K562 (cell line): Measurements from ENCODE around the gene CDKN2AIP. TPM values are rescaled to one million over a fixed set of nuclear protein-coding genes. Genes with fewer than 3 reads are reported as not detected.
A peak's percentile ranks its signal among the peaks of the same experiment; 100 is the strongest.

Experiments used
- ATAC-seq: fragments of 200-7000 bp; cut with Tn5 transposase; 3 replicates; pipeline ENCODE4 v1.9.1; 2020; ENCODE audit warnings: moderate library complexity
- BruUV-seq: library from RNA; stranded (reverse); fragments of 400-500 nt; replicated peaks from 2 replicates; lab custom pipeline; 2021; lab: Mats Ljungman, UMichigan
- CTCF ChIA-PET: fragments of 300-600 bp; formaldehyde crosslinking; extraction: SDS; loops from one replicate; lab custom pipeline; 2021; ENCODE audit warnings: low intra/inter-chr PET ratio; lab: Yijun Ruan, JAX
- POLR2A ChIA-PET: fragments of 300-600, 350-650 bp; sonication (Branson Sonifier 250); formaldehyde crosslinking; extraction: SDS; loops from one replicate; lab custom pipeline; 2021; ENCODE audit warnings: antibody characterized with exemption, inconsistent platforms; lab: Yijun Ruan, JAX
- DNase-seq, 4 experiments: peaks; one replicate each; pipeline versions ENCODE4 v3.0.0 to v3.0.0-alpha.2; 2011 to 2018; ENCODE audit warnings: low spot score in 3 of 4, mixed read lengths in 3 of 4; ENCODE audit errors: extremely low read depth in 1 of 4
- FAIRE-seq: peaks from 2 replicates; lab custom pipeline; 2011; peaks lifted over from hg19 to GRCh38; lab: Jason Lieb, UNC
- H2AFZ ChIP-seq: 2 replicates; pipeline ENCODE4 v1.6.0; 2011; ENCODE audit warnings: low read depth, low read length, control low read depth, inconsistent platforms
- H3K27ac ChIP-seq: fragments of 200-600 bp; 3 replicates; pipeline ENCODE4 v1.8.0; 2011; ENCODE audit warnings: low read depth, mild to moderate bottlenecking, control low read depth, inconsistent platforms, low read length, moderate library complexity, mixed read lengths; ENCODE audit errors: extremely low read depth
- H3K27me3 ChIP-seq, 2 experiments: fragments of 300-600 bp in 1 of 2; 2 replicates in 1 of 2; 3 replicates in 1 of 2; pipeline versions ENCODE4 v1.6.0 to v1.8.0; 2011; ENCODE audit warnings: inconsistent platforms in 2 of 2, low read length in 2 of 2, mild to moderate bottlenecking in 1 of 2, mixed read lengths in 1 of 2, moderate library complexity in 1 of 2; ENCODE audit not compliant: control insufficient read depth in 2 of 2, insufficient read depth in 2 of 2
- H3K36me3 ChIP-seq: fragments of 300-600 bp; 3 replicates; pipeline ENCODE4 v1.8.0; 2011; ENCODE audit warnings: mild to moderate bottlenecking, low read length, inconsistent platforms; ENCODE audit not compliant: control insufficient read depth, insufficient read depth
- H3K4me1 ChIP-seq, 2 experiments: fragments of 200-600 bp in 1 of 2; replicated peaks in 1 of 2; 2 replicates in 1 of 2; 3 replicates in 1 of 2; pipeline versions ENCODE4 v1.5.1 to v1.8.0; 2011; ENCODE audit warnings: inconsistent platforms in 2 of 2, low read length in 2 of 2, mild to moderate bottlenecking in 1 of 2, mixed read lengths in 1 of 2, moderate library complexity in 1 of 2; ENCODE audit not compliant: control insufficient read depth in 2 of 2, insufficient read depth in 2 of 2
- H3K4me2 ChIP-seq: 2 replicates; pipeline ENCODE4 v1.6.1; 2011; ENCODE audit warnings: low read length, control low read depth, inconsistent platforms, mixed read lengths; ENCODE audit not compliant: insufficient read depth
- H3K4me3 ChIP-seq: fragments of 200-600 bp; sonication (generic), shearing (Covaris generic); 2 replicates; pipeline ENCODE4 v1.5.1; 2016; ENCODE audit warnings: control low read depth, inconsistent platforms
- H3K79me2 ChIP-seq: fragments of 200-600 bp; 3 replicates; pipeline ENCODE4 v1.8.0; 2011; ENCODE audit warnings: low read length, inconsistent platforms; ENCODE audit not compliant: control insufficient read depth, insufficient read depth
- H3K9ac ChIP-seq, 2 experiments: 2 replicates each; pipeline versions ENCODE4 v1.6.0 to v1.6.1; 2011; ENCODE audit warnings: low read depth in 2 of 2, low read length in 2 of 2, control low read depth in 1 of 2, inconsistent platforms in 1 of 2, mild to moderate bottlenecking in 1 of 2, mixed read lengths in 1 of 2; ENCODE audit not compliant: insufficient read depth in 1 of 2
- H3K9me1 ChIP-seq: one replicate; pipeline ENCODE4 v1.6.0; 2011; ENCODE audit warnings: inconsistent platforms, mild to moderate bottlenecking, low read length, moderate library complexity; ENCODE audit not compliant: control insufficient read depth, insufficient read depth
- H3K9me3 ChIP-seq: replicated peaks from 2 replicates; pipeline ENCODE4 v1.5.1; 2011; ENCODE audit warnings: low read depth, low read length, inconsistent platforms; ENCODE audit not compliant: control insufficient read depth, insufficient read depth
- H4K20me1 ChIP-seq: replicated peaks from 2 replicates; pipeline ENCODE4 v1.6.1; 2011; ENCODE audit warnings: low read length, inconsistent platforms, mixed read lengths; ENCODE audit not compliant: control insufficient read depth, insufficient read depth
- ATF7 ChIP-seq: fragments of 450-650 bp; IDR thresholded peaks from 2 replicates; pipeline ENCODE4 v1.7.1; 2014; ENCODE audit warnings: mild to moderate bottlenecking, moderate library complexity
- CREB1 ChIP-seq, 2 experiments: sonication (generic) in 1 of 2; formaldehyde crosslinking in 1 of 2; IDR thresholded peaks; 2 replicates each; pipeline versions ENCODE4 v1.6.1 to v1.8.0; 2012 to 2022; ENCODE audit warnings: inconsistent platforms in 1 of 2, mild to moderate bottlenecking in 1 of 2, missing genetic modification reagents in 1 of 2, moderate library complexity in 1 of 2
- CREM ChIP-seq: IDR thresholded peaks from 2 replicates; pipeline ENCODE4 v1.6.1; 2014; ENCODE audit warnings: antibody characterized with exemption, low read depth
- ETV6 ChIP-seq, 3 experiments: fragments of 150-350 bp in 1 of 3; sonication (generic) in 1 of 3; formaldehyde crosslinking in 1 of 3; IDR thresholded peaks; 2 replicates each; pipeline versions ENCODE4 v1.6.1 to v1.8.0; 2014 to 2022; ENCODE audit warnings: borderline replicate concordance in 2 of 3, low read depth in 2 of 3, antibody characterized with exemption in 1 of 3, low read length in 1 of 3, mild to moderate bottlenecking in 1 of 3, missing genetic modification reagents in 1 of 3
- FOXK2 ChIP-seq, 2 experiments: fragments of 450-650 bp; IDR thresholded peaks in 1 of 2; conservative IDR thresholded peaks in 1 of 2; 2 replicates each; pipeline ENCODE4 v1.6.1; 2016; ENCODE audit warnings: low read depth in 2 of 2, mild to moderate bottlenecking in 1 of 2
- KLF16 ChIP-seq: IDR thresholded peaks from 2 replicates; pipeline ENCODE4 v1.6.1; 2016; ENCODE audit warnings: antibody characterized with exemption
- MTA3 ChIP-seq: fragments of 450-650 bp; formaldehyde crosslinking; IDR thresholded peaks from 2 replicates; pipeline ENCODE4 v1.6.1; 2017; ENCODE audit warnings: mild to moderate bottlenecking, borderline replicate concordance
- PURB ChIP-seq: sonication (generic); formaldehyde crosslinking; IDR thresholded peaks from 2 replicates; pipeline ENCODE4 v1.9.0; 2021; ENCODE audit warnings: low read depth, mild to moderate bottlenecking, missing genetic modification reagents
- TAL1 ChIP-seq: fragments of 450-650 bp; IDR thresholded peaks from 2 replicates; pipeline ENCODE4 v1.6.1; 2016; ENCODE audit warnings: mild to moderate bottlenecking
- ZBTB8A ChIP-seq: fragments of 450-650 bp; IDR thresholded peaks from 2 replicates; pipeline ENCODE4 v1.6.1; 2018; ENCODE audit warnings: mild to moderate bottlenecking, moderate library complexity; ENCODE audit not compliant: partially characterized antibody
- ZKSCAN8 ChIP-seq: fragments of 200-800 bp; sonication (Bioruptor generic); IDR thresholded peaks from 2 replicates; pipeline ENCODE4 v1.6.1; 2016; ENCODE audit warnings: missing genetic modification characterization, missing compliant biosample characterization
- ZNF146 ChIP-seq: IDR thresholded peaks from one replicate; pipeline ENCODE4 v1.6.1; 2018; ENCODE audit warnings: missing compliant biosample characterization; ENCODE audit not compliant: unreplicated experiment
- WGBS: fragments of 100-300 bp; shearing (Covaris generic); methylation state at CpG from one replicate; pipeline ENCODE4 v1.1.6; 2016; ENCODE audit warnings: low coverage, mixed read lengths; ENCODE audit not compliant: insufficient coverage; ENCODE audit errors: missing lambda C conversion rate; 5-methylcytosine and 5-hydroxymethylcytosine counted together
- in situ Hi-C: fragments of 300-500 bp; cut with MboI; formaldehyde crosslinking; loops from 4 replicates; pipeline ENCODE4 v1.15.0; 2018; ENCODE audit warnings: inconsistent platforms, mixed read lengths
- intact Hi-C: fragments of 100-400 bp; cut with micrococcal nuclease; formaldehyde crosslinking; loops from 2 replicates; pipeline ENCODE4 v1.14.2; 2022
- polyA plus RNA-seq, 8 experiments: library from polyadenylated mRNA; depleted of rRNA in 4 of 8; stranded (reverse) in 5 of 8; unstranded in 3 of 8; fragments of >200 nt; fragmentation: Nextera tagmentation in 2 of 8; fragmentation: Illumina TruSeq in 1 of 8; extraction: Ambion mirVana in 2 of 8; extraction: Trizol in 1 of 8; gene quantifications; 2 replicates each; pipeline versions ENCODE4 v1.2.1 to v1.2.3, GENCODE V29; 2011 to 2014; ENCODE audit warnings: inconsistent platforms in 1 of 8, missing spikeins in 1 of 8
- total RNA-seq, 7 experiments: library from RNA; depleted of rRNA in 6 of 7; stranded (reverse); fragments of >200 nt in 6 of 7; fragmentation: Illumina TruSeq in 2 of 7; extraction: Trizol in 2 of 7; gene quantifications; 2 replicates each; pipeline versions ENCODE4 v1.2.1 to v1.2.3, GENCODE V29; 2011 to 2021; ENCODE audit warnings: low replicate concordance in 1 of 7
- TF ChIP-seq, protein P1 (sequence below), 2 experiments: fragments of 200-800 bp in 1 of 2; sonication (Bioruptor generic) in 1 of 2; sonication (generic) in 1 of 2; formaldehyde crosslinking in 1 of 2; IDR thresholded peaks in 1 of 2; conservative IDR thresholded peaks in 1 of 2; 2 replicates each; pipeline versions ENCODE4 v1.5.0 to v1.6.1; 2016 to 2020; ENCODE audit warnings: missing compliant biosample characterization in 1 of 2, missing genetic modification characterization in 1 of 2, missing genetic modification reagents in 1 of 2
- TF ChIP-seq, protein P2 (sequence below), 2 experiments: fragments of 450-650 bp in 1 of 2; sonication (generic) in 1 of 2; formaldehyde crosslinking in 1 of 2; IDR thresholded peaks in 1 of 2; conservative IDR thresholded peaks in 1 of 2; 2 replicates each; pipeline versions ENCODE4 v1.6.1 to v1.8.1; 2016 to 2023; ENCODE audit warnings: mild to moderate bottlenecking in 2 of 2, moderate library complexity in 2 of 2, inconsistent platforms in 1 of 2, missing genetic modification reagents in 1 of 2
- TF ChIP-seq, protein P3 (sequence below): fragments of 200-800 bp; sonication (Bioruptor generic); IDR thresholded peaks from 2 replicates; pipeline ENCODE4 v1.6.1; 2017; ENCODE audit warnings: missing genetic modification characterization, missing compliant biosample characterization
- TF ChIP-seq, protein P4 (sequence below): fragments of 250-450 bp; sonication (Bioruptor Pico); IDR thresholded peaks from 2 replicates; pipeline ENCODE4 v1.5.0; 2021

Gene CDKN2AIP
- total and polyA plus RNA-seq, 9 of the 15 experiments (the other 6 are each of a cell fraction or from before 2014, with no cell fraction given): 5.9 to 22.0 (median 19.7) TPM

DNA sequence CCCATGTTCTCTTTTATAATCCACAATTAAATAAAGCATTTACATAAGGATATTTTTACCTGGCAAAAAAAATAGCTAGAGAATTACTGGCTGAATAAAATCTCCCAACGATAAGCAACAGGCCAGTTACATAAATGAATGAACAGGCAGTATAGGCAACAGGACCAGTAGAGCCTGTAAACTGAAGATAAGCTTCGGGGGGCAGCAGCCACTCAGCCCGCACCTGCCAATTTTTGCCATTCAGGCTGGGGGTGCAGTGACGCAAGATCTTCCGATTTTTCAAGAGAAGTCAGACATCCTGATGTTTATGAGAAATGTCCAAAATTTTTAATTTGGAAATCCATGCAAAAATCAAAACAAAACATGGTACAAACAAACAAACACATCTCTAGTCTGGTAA is 49.0 kb upstream of the CDKN2AIP start:
- intact Hi-C loops (loop anchor here (1.0 to 5.0 kb wide), 2 partner anchors 33 to 46 kb away; no protein-coding TSS in a partner anchor), in situ Hi-C loops (no loop called here)
- 2% methylated on average over 5 of the region's 5 CpGs for WGBS
- peak overlapping the region; percentile 43; the same call in 1 of the 2 replicates for H2AFZ ChIP-seq
- H3K27ac ChIP-seq: peak overlapping the region; percentile 2; the same call in 1 of the 3 replicates
- H3K4me2 ChIP-seq: no peak overlapping the region
- DNase-seq: peak; percentile 52 to 81 (median 70)
- no peaks in the 10 kb centered on the region for H3K36me3 ChIP-seq
- ChIA-PET CTCF (no interaction called here), POLR2A (interaction anchor here (0.7 kb wide), 1 partner anchor 8 kb away, joined by 3 read pairs; no protein-coding TSS in a partner anchor)
- peaks cover 38 to 47% of the 10 kb centered on the region in 2 experiments for H3K4me1 ChIP-seq
- H3K9ac ChIP-seq: no peak overlapping the region
- no peaks in the 10 kb centered on the region for H3K27me3 ChIP-seq
- H3K9me1 ChIP-seq: no peaks in the 10 kb centered on the region
- no peak overlapping the region for H3K4me3 ChIP-seq
- H4K20me1 ChIP-seq: no peaks in the 10 kb centered on the region
- H3K79me2 ChIP-seq: no peaks in the 10 kb centered on the region
- BruUV-seq: no TSS peak
- peak; percentile 82 for FAIRE-seq
- H3K9me3 ChIP-seq: no peaks in the 10 kb centered on the region
- ATAC-seq: peak; percentile 60
- TF ChIP-seq, protein P1, sequence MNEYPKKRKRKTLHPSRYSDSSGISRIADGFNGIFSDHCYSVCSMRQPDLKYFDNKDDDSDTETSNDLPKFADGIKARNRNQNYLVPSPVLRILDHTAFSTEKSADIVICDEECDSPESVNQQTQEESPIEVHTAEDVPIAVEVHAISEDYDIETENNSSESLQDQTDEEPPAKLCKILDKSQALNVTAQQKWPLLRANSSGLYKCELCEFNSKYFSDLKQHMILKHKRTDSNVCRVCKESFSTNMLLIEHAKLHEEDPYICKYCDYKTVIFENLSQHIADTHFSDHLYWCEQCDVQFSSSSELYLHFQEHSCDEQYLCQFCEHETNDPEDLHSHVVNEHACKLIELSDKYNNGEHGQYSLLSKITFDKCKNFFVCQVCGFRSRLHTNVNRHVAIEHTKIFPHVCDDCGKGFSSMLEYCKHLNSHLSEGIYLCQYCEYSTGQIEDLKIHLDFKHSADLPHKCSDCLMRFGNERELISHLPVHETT (CRISPR knock-in tag; conservative IDR thresholded peaks at IDR 0.05 in 1 of 2, IDR thresholded peaks at IDR 0.05 in 1 of 2): no peak
- TF ChIP-seq ETV6 (IDR thresholded peaks at IDR 0.05; ENCODE audit: borderline replicate concordance in 1 of 2, low read depth in 2 of 2, low read length in 1 of 2) (peak in 1 of 2 experiments; percentile 49; a peak in 1 of 4 replicates), ETV6 (CRISPR knock-in tag; IDR thresholded peaks at IDR 0.05; ENCODE audit: borderline replicate concordance) (no peak), CREM (peak; percentile 59), TAL1 (peak; percentile 82), ZKSCAN8 (CRISPR knock-in tag) (no peak), KLF16 (peak; percentile 78), FOXK2 (conservative IDR thresholded peaks at IDR 0.05 in 1 of 2, IDR thresholded peaks at IDR 0.05 in 1 of 2; ENCODE audit: low read depth in 2 of 2) (peak in 1 of 2 experiments; percentile 24; a peak in 1 of 4 replicates), MTA3 (no peak), ATF7 (peak; percentile 22; the same call in 1 of the 2 replicates), CREB1 (IDR thresholded peaks at IDR 0.05) (peak; percentile 35; the same call in 1 of the 2 replicates), CREB1 (CRISPR knock-in tag; IDR thresholded peaks at IDR 0.05) (no peak), PURB (no peak), ZBTB8A (no peak), ZNF146 (CRISPR knock-in tag) (no peak)
- TF ChIP-seq, protein P2, sequence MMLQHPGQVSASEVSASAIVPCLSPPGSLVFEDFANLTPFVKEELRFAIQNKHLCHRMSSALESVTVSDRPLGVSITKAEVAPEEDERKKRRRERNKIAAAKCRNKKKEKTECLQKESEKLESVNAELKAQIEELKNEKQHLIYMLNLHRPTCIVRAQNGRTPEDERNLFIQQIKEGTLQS (IDR thresholded peaks at IDR 0.05): peak; percentile 81
- TF ChIP-seq, protein P2 (CRISPR knock-in tag; conservative IDR thresholded peaks at IDR 0.05): no peak
- TF ChIP-seq, protein P3, sequence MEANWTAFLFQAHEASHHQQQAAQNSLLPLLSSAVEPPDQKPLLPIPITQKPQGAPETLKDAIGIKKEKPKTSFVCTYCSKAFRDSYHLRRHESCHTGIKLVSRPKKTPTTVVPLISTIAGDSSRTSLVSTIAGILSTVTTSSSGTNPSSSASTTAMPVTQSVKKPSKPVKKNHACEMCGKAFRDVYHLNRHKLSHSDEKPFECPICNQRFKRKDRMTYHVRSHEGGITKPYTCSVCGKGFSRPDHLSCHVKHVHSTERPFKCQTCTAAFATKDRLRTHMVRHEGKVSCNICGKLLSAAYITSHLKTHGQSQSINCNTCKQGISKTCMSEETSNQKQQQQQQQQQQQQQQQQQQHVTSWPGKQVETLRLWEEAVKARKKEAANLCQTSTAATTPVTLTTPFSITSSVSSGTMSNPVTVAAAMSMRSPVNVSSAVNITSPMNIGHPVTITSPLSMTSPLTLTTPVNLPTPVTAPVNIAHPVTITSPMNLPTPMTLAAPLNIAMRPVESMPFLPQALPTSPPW (CRISPR knock-in tag): peak; percentile 19; the same call in 1 of the 2 replicates
- TF ChIP-seq, protein P4, sequence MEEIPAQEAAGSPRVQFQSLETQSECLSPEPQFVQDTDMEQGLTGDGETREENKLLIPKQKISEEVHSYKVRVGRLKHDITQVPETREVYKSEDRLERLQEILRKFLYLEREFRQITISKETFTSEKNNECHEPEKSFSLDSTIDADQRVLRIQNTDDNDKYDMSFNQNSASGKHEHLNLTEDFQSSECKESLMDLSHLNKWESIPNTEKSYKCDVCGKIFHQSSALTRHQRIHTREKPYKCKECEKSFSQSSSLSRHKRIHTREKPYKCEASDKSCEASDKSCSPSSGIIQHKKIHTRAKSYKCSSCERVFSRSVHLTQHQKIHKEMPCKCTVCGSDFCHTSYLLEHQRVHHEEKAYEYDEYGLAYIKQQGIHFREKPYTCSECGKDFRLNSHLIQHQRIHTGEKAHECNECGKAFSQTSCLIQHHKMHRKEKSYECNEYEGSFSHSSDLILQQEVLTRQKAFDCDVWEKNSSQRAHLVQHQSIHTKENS (CRISPR knock-in tag): no peak
